Common myeloid progenitor, CD34-positive (primary cell): Measurements from ENCODE around the gene ADK.

Experiments used
- CTCF ChIA-PET: fragments of 350-600 bp; sonication (Branson Sonifier 250); formaldehyde crosslinking; loops from one replicate; lab custom pipeline; 2021; ENCODE audit warnings: antibody characterized with exemption; lab: Charles Lee
- POLR2A ChIA-PET: fragments of 350-600 bp; sonication (Branson Sonifier 250); formaldehyde crosslinking; loops from one replicate; lab custom pipeline; 2021; ENCODE audit warnings: antibody characterized with exemption; lab: Charles Lee
- DNase-seq, 3 donors: peaks; one replicate each; pipeline versions ENCODE4 v3.0.0 to v3.0.0-alpha.2; 2013
- H3K27ac ChIP-seq, 2 experiments: 1 replicate in 1 of 2; 2 replicates in 1 of 2; pipeline ENCODE4 v1.7.0; 2013; ENCODE audit warnings: inconsistent platforms in 2 of 2, low read length in 2 of 2, mild to moderate bottlenecking in 2 of 2, low read depth in 1 of 2, moderate library complexity in 1 of 2; ENCODE audit not compliant: severe bottlenecking in 2 of 2, insufficient read depth in 1 of 2, poor library complexity in 1 of 2
- H3K27me3 ChIP-seq, 5 experiments: replicated peaks in 2 of 5; 1 replicate in 3 of 5; 2 replicates in 2 of 5; pipeline versions ENCODE4 v1.6.1 to v1.7.0; 2013; ENCODE audit warnings: low read length in 4 of 5, mild to moderate bottlenecking in 2 of 5, moderate library complexity in 2 of 5, inconsistent platforms in 1 of 5; ENCODE audit not compliant: insufficient read depth in 5 of 5, control insufficient read depth in 4 of 5
- H3K36me3 ChIP-seq, 4 experiments: 1 replicate in 2 of 4; 2 replicates in 2 of 4; pipeline versions ENCODE4 v1.6.1 to v1.7.0; 2013; ENCODE audit warnings: low read length in 3 of 4, control low read depth in 1 of 4, mild to moderate bottlenecking in 1 of 4; ENCODE audit not compliant: control insufficient read depth in 4 of 4, insufficient read depth in 4 of 4
- H3K4me1 ChIP-seq, 4 experiments: 1 replicate in 3 of 4; 2 replicates in 1 of 4; pipeline versions ENCODE4 v1.6.1 to v1.7.1; 2013; ENCODE audit warnings: low read length in 3 of 4, mild to moderate bottlenecking in 3 of 4, control low read depth in 1 of 4, inconsistent platforms in 1 of 4, moderate library complexity in 1 of 4; ENCODE audit not compliant: control insufficient read depth in 4 of 4, insufficient read depth in 4 of 4; ENCODE audit errors: control extremely low read depth in 1 of 4
- H3K4me3 ChIP-seq, 7 experiments: 1 replicate in 4 of 7; 2 replicates in 3 of 7; pipeline versions ENCODE4 v1.5.1 to v1.7.0; 2013; ENCODE audit warnings: mild to moderate bottlenecking in 7 of 7, low read length in 6 of 7, moderate library complexity in 6 of 7, inconsistent platforms in 2 of 7, low read depth in 2 of 7, control low read depth in 1 of 7; ENCODE audit not compliant: insufficient read depth in 4 of 7, control insufficient read depth in 1 of 7; ENCODE audit errors: extremely low read depth in 1 of 7
- H3K9me3 ChIP-seq, 5 experiments: 1 replicate in 4 of 5; 2 replicates in 1 of 5; pipeline versions ENCODE4 v1.6.1 to v1.7.1; 2013; ENCODE audit warnings: low read length in 4 of 5, mild to moderate bottlenecking in 2 of 5, inconsistent platforms in 1 of 5, low read depth in 1 of 5, moderate library complexity in 1 of 5; ENCODE audit not compliant: control insufficient read depth in 4 of 5, insufficient read depth in 2 of 5; ENCODE audit errors: control extremely low read depth in 1 of 5
- WGBS: methylation state at CpG from one replicate; pipeline ENCODE4 v1.1.5; 2013; ENCODE audit not compliant: insufficient coverage; 5-methylcytosine and 5-hydroxymethylcytosine counted together

Gene ADK

DNA sequence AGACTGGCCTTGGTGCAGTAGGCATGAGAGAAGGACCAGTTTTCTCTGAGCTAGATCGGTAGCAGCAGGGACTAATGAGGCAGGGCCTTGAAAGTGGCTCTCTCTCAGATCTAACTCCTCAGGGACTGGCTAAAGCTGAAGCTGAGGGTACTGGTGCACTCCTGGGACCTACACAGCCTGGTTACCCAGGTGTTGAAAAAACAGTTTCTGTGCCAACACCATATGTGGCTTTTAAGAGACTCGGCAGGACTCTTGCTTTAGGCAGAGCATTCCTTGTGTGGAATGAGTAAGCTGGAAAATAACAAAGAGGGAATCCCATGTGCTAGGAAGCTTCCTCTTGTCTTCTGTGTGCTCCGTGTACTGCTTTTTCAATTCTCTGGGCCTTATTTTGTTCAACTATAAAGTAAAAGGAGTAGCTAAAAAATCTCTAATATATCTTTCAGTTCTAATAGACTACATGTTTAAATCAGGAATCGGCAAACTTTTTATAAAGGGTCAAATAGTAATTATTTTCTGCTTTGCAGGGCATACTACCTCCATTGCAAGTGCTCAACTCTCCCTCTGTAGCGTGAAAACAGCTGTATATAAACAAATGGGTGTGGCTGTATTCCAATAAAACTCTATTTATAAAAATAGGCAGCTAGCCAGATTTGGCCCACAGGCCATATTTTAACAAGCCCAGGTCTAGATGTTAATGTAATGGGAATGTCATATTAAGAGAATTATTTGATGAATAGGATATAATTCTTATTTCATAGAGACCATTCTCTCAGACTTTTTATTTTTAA, 489.3 kb downstream of the ADK start:
- H3K4me3 ChIP-seq, result no peak overlapping the region
- DNase-seq, result no peak
- ChIA-PET CTCF (interaction anchor here (1.1 to 1.3 kb wide), 2 partner anchors 11 to 16 kb away, joined by 3 read pairs; no protein-coding TSS in a partner anchor), POLR2A (no interaction called here)
- WGBS, result 94% methylated on average over 2 of the region's 5 CpGs
- peaks cover 0 to 12% (median under 1%) of the 10 kb centered on the region in 4 experiments for H3K36me3 ChIP-seq
- H3K27me3 ChIP-seq, result no peaks in the 10 kb centered on the region
- no peak overlapping the region for H3K27ac ChIP-seq
- H3K9me3 ChIP-seq, result peaks cover 0 to 5% (median 4%) of the 10 kb centered on the region in 5 experiments
- H3K4me1 ChIP-seq, result no peaks in the 10 kb centered on the region

GRCh38 chr10:74641659-74642058, 490.6 kb downstream of the ADK start:
- Histone ChIP-seq H3K27ac (no peak overlapping the region), H3K27me3 (no peaks in the 10 kb centered on the region), H3K36me3 (peaks cover 0 to 6% (median 0%) of the 10 kb centered on the region in 4 experiments), H3K4me1 (no peaks in the 10 kb centered on the region), H3K9me3 (peaks cover 0 to 4% (median 0%) of the 10 kb centered on the region in 5 experiments), H3K4me3 (no peak overlapping the region)
- DNase-seq, result no peak
- ChIA-PET CTCF (no interaction called here), POLR2A (no interaction called here)
- WGBS, result 100% methylated on average over 1 of the region's 1 CpG

- Histone ChIP-seq H3K27ac (no peak overlapping the region), H3K4me3 (no peak overlapping the region), H3K27me3 (no peaks in the 10 kb centered on the region), H3K4me1 (no peaks in the 10 kb centered on the region), H3K9me3 (peaks cover 0 to 4% (median 0%) of the 10 kb centered on the region in 5 experiments), H3K36me3 (peaks cover 0 to 6% (median 0%) of the 10 kb centered on the region in 4 experiments)
- ChIA-PET CTCF (no interaction called here), POLR2A (no interaction called here)
- no CpG with 5 or more reads among the region's 1 CpG for WGBS
- DNase-seq, result no peak
Observed at GRCh38 chr10:74642901-74643595, 492.0 kb downstream of the ADK start.

DNA sequence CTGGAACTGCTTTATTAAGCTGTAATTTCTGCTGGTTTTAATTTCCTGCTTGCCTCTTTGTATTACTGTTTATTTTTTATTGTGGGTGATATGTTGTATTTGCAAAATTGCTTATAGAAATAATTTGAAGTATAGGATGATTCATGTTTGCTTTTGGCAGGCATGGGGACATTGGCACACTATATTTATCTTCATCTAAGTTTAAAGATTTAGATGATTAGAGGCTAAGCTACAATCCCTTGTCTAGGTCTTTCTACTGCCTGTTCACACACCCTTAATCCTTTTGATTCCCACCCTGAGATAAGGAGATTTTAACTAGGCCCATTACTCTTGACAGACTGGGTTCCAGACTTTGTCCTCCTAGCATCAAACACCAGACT, 492.6 kb downstream of the ADK start:
- Histone ChIP-seq H3K9me3 (peaks cover 0 to 4% (median 0%) of the 10 kb centered on the region in 5 experiments), H3K36me3 (peaks cover 0 to 7% (median 0%) of the 10 kb centered on the region in 4 experiments), H3K27ac (no peak overlapping the region), H3K4me3 (no peak overlapping the region), H3K27me3 (no peaks in the 10 kb centered on the region), H3K4me1 (no peaks in the 10 kb centered on the region)
- ChIA-PET POLR2A (interaction anchor here (0.6 kb wide), 1 partner anchor 109 kb away, joined by 3 read pairs; no protein-coding TSS in a partner anchor), CTCF (no interaction called here)
- no peak for DNase-seq

GRCh38 chr10:74644738-74645137, 493.7 kb downstream of the ADK start:
- DNase-seq, result no peak
- Histone ChIP-seq H3K36me3 (peaks cover 0 to 11% (median 0%) of the 10 kb centered on the region in 4 experiments), H3K4me1 (no peaks in the 10 kb centered on the region), H3K4me3 (no peak overlapping the region), H3K9me3 (peaks cover 0 to 4% (median 0%) of the 10 kb centered on the region in 5 experiments), H3K27me3 (no peaks in the 10 kb centered on the region), H3K27ac (no peak overlapping the region)
- ChIA-PET CTCF (no interaction called here), POLR2A (no interaction called here)
- no CpG with 5 or more reads among the region's 2 CpGs for WGBS

DNA sequence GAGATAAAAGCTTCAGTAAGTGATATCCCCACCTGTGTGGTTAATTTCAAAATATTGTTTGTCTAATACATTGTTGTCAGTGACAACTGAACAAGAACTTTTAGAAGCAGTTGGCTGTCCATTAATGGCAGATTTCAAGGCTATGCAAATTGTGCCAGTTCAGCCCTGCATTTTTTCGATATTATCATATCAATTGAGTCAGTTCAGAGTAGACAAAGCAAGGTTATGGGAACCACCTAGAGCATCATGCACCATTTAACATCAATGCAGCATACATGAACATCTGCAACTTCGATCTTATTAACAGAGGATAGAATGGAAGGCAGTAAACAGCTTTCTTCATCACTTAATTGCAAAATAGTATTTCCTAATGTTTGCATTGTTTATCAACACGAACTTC, 494.7 kb downstream of the ADK start:
- ChIA-PET POLR2A (no interaction called here), CTCF (interaction anchor here (1.6 kb wide), 1 partner anchor 43 kb away, joined by 4 read pairs; no protein-coding TSS in a partner anchor)

GRCh38 chr10:74650613-74651012, 499.6 kb downstream of the ADK start:
- Histone ChIP-seq H3K36me3 (peaks cover 0 to 12% (median 5%) of the 10 kb centered on the region in 4 experiments), H3K9me3 (peaks cover 0 to 4% (median 0%) of the 10 kb centered on the region in 5 experiments), H3K4me1 (no peaks in the 10 kb centered on the region), H3K27me3 (no peaks in the 10 kb centered on the region), H3K4me3 (no peak overlapping the region), H3K27ac (no peak overlapping the region)
- WGBS, result no CpG with 5 or more reads among the region's 1 CpG
- ChIA-PET CTCF (interaction anchor here (1.0 to 2.3 kb wide), 2 partner anchors 10 to 12 kb away, joined by 3 to 6 read pairs; no protein-coding TSS in a partner anchor), POLR2A (no interaction called here)
- no peak for DNase-seq

More for the DNA sequence above, 494.7 kb downstream of the ADK start:
- Histone ChIP-seq H3K27me3 (no peaks in the 10 kb centered on the region), H3K4me3 (no peak overlapping the region), H3K4me1 (no peaks in the 10 kb centered on the region), H3K27ac (no peak overlapping the region), H3K9me3 (peaks cover 0 to 4% (median 0%) of the 10 kb centered on the region in 5 experiments), H3K36me3 (peaks cover 0 to 11% (median 1%) of the 10 kb centered on the region in 4 experiments)
- 100% methylated on average over 1 of the region's 3 CpGs for WGBS
- no peak for DNase-seq
